Adrenal gland (tissue), 12 donors: ENCODE data around the gene DHX29. TPM values are rescaled to one million over a fixed set of nuclear protein-coding genes. Genes with fewer than 3 reads are reported as not detected.

ENCODE experiments used
- DNase-seq, 7 donors: peaks; one replicate each; pipeline ENCODE4 v3.0.0-alpha.2; 2019 to 2020
- H3K27ac ChIP-seq, 5 donors: fragments of 200-600 bp; sonication (generic) in 4 of 5; 1 replicate in 3 of 5; 2 replicates in 2 of 5; pipeline versions ENCODE4 v1.5.1 to v1.8.0; 2016 to 2020; ENCODE audit warnings: mild to moderate bottlenecking in 1 of 5
- H3K27me3 ChIP-seq: fragments of 200-600 bp; 2 replicates; pipeline ENCODE4 v1.8.0; 2021
- H3K36me3 ChIP-seq, 2 donors: fragments of 200-600 bp; replicated peaks in 1 of 2; 1 replicate in 1 of 2; 2 replicates in 1 of 2; pipeline versions ENCODE4 v1.5.1 to v1.8.0; 2018 to 2022
- H3K4me1 ChIP-seq, 2 donors: fragments of 200-600 bp; replicated peaks in 1 of 2; 1 replicate in 1 of 2; 2 replicates in 1 of 2; pipeline versions ENCODE4 v1.5.1 to v1.8.0; 2018 to 2021
- H3K4me3 ChIP-seq, 4 donors: fragments of 200-600 bp; sonication (generic) in 3 of 4; one replicate each; pipeline ENCODE4 v1.5.1; 2016 to 2018
- H3K9me3 ChIP-seq, 3 donors: fragments of 200-600 bp; sonication (generic) in 1 of 3; replicated peaks in 1 of 3; 1 replicate in 2 of 3; 2 replicates in 1 of 3; pipeline versions ENCODE4 v1.5.1 to v1.8.0; 2016 to 2021
- POLR2A ChIP-seq, 2 donors: fragments of 450-650 bp; IDR thresholded peaks; one replicate each; pipeline ENCODE4 v1.6.1; 2017; ENCODE audit warnings: antibody characterized with exemption in 2 of 2, mild to moderate bottlenecking in 2 of 2, moderate library complexity in 1 of 2
- WGBS, 4 donors: extraction: QIAGEN DNeasy Blood & Tissue Kit in 2 of 4; methylation state at CpG; one replicate each; pipeline versions ENCODE4 v1.1.5 to v1.1.7; 2013 to 2017; 5-methylcytosine and 5-hydroxymethylcytosine counted together
- intact Hi-C, 2 donors: fragments of 100-400 bp; cut with DNase I; formaldehyde crosslinking; loops; one replicate each; pipeline versions ENCODE4 v1.14.1 to v1.15.0; 2022 to 2023
- polyA plus RNA-seq, 3 donors: library from polyadenylated mRNA; stranded (reverse); fragments of 200-250 nt in 2 of 3; fragments of 350-450 nt in 1 of 3; fragmentation: Illumina TruSeq in 1 of 3; extraction: RNeasy Lipid Tissue Mini Kit (QIAGEN cat#74804) in 1 of 3; gene quantifications; one replicate each; pipeline ENCODE4 v1.2.3, GENCODE V29; 2013 to 2014
- total RNA-seq, 9 donors: library from RNA; depleted of rRNA in 4 of 9; stranded (reverse); fragments of >200 nt in 4 of 9; fragments of 120-200 nt in 1 of 9; fragmentation: NEBNext Ultra II Directional in 1 of 9; extraction: Animal tissue kit (Norgen Biotek cat#: 25700) in 1 of 9; gene quantifications; one replicate each; pipeline versions ENCODE4 v1.1.0 to v1.2.4, GENCODE V29; 2013 to 2023
- TF ChIP-seq, protein P1 (sequence below), 6 experiments: fragments of 450-650 bp in 4 of 6; fragments of 200-600 bp in 2 of 6; sonication (generic) in 1 of 6; IDR thresholded peaks; 1 replicate in 5 of 6; 2 replicates in 1 of 6; pipeline versions ENCODE4 v1.5.1 to v1.8.0; 2016 to 2021; ENCODE audit warnings: antibody characterized with exemption in 6 of 6, mild to moderate bottlenecking in 2 of 6, moderate library complexity in 1 of 6
- donor health status: healthy with polysubstance abuse.
- donor health status: Bipolar disorder and iron deficiency.
- donor health status: DM: yes; HTN: yes; CAD: no.
- donor health status: DM: no; HTN: no; CAD: no.
- donor health status: DM: no; HTN: no; CAD: no.
- donor health status: DM: yes; HTN: yes; CAD: no.

Gene DHX29
- total and polyA plus RNA-seq, 12 donors = 6.7 to 34.9 (median 24.8) TPM

- Histone ChIP-seq H3K4me3 (no peak overlapping the region), H3K4me1 (peaks cover 13 to 40% of the 10 kb centered on the region in 2 donors), H3K27me3 (no peaks in the 10 kb centered on the region), H3K9me3 (peaks cover 0 to 6% (median 0%) of the 10 kb centered on the region in 3 donors), H3K27ac (no peak overlapping the region), H3K36me3 (no peaks in the 10 kb centered on the region)
- 97 to 100% (median 98%) methylated on average over 2 of the region's 2 CpGs for WGBS, 4 donors
- intact Hi-C loops = no loop called here
- no peak for TF ChIP-seq POLR2A (IDR thresholded peaks at IDR 0.05)
- TF ChIP-seq, protein P1, sequence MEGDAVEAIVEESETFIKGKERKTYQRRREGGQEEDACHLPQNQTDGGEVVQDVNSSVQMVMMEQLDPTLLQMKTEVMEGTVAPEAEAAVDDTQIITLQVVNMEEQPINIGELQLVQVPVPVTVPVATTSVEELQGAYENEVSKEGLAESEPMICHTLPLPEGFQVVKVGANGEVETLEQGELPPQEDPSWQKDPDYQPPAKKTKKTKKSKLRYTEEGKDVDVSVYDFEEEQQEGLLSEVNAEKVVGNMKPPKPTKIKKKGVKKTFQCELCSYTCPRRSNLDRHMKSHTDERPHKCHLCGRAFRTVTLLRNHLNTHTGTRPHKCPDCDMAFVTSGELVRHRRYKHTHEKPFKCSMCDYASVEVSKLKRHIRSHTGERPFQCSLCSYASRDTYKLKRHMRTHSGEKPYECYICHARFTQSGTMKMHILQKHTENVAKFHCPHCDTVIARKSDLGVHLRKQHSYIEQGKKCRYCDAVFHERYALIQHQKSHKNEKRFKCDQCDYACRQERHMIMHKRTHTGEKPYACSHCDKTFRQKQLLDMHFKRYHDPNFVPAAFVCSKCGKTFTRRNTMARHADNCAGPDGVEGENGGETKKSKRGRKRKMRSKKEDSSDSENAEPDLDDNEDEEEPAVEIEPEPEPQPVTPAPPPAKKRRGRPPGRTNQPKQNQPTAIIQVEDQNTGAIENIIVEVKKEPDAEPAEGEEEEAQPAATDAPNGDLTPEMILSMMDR (IDR thresholded peaks at IDR 0.05) = no peak
- no peak for DNase-seq
These were observed 6.6 kb downstream of the DHX29 start for GRCh38 chr5:55300890-55301289.

DNA sequence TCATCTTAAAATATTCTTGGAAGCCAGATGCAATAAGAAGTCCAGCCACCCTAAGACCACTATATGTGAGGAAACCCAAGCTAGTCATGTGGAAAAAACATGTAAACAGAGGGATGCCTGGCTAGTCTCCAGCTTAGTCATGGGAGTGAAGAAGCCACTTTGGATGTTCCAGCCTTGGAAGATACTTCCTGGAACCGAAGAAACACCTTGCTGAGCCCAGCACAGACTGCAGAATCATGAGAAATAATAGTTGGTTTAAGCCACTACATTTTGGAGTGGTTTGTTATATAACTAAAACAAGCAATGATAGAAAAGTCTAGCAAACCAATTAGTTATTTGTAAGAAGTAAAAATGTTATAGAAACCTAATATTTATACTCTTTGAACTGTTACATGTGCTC lies 12.6 kb downstream of the DHX29 start:
- TF ChIP-seq POLR2A (IDR thresholded peaks at IDR 0.05) = no peak
- TF ChIP-seq, protein P1 (IDR thresholded peaks at IDR 0.05) = no peak
- intact Hi-C loops = no loop called here
- Histone ChIP-seq H3K9me3 (peaks cover 0 to 6% (median 0%) of the 10 kb centered on the region in 3 donors), H3K4me1 (peaks cover 0 to 3% of the 10 kb centered on the region in 2 donors), H3K27ac (no peak overlapping the region), H3K4me3 (no peak overlapping the region), H3K36me3 (peaks cover 0 to 32% of the 10 kb centered on the region in 2 donors), H3K27me3 (no peaks in the 10 kb centered on the region)
- DNase-seq = no peak
- 90 to 96% (median 96%) methylated on average over 1 of the region's 1 CpG for WGBS, 4 donors

DNA sequence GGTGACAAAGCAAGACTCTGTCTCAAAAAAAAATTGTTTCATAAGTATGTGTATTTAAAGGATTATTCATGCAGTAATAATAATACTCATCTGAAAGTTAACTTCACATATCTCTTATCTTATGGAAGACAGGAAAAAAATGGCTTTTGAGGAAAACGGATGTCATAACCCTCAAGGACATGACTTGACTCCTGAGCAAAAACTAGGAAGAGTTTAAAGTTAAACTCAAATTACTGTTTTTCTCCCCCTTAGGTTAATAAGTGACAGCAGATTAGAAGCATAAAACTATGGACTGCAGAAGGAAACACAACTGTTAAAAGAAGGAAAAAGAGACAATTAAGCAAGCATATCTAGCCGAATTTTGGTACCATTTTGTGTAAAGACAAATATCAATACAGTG lies 16.5 kb downstream of the DHX29 start:
- Histone ChIP-seq H3K36me3 (peaks cover 0 to 55% of the 10 kb centered on the region in 2 donors), H3K4me3 (no peak overlapping the region), H3K27ac (no peak overlapping the region), H3K9me3 (peaks cover 0 to 6% (median 0%) of the 10 kb centered on the region in 3 donors), H3K27me3 (no peaks in the 10 kb centered on the region), H3K4me1 (no peaks in the 10 kb centered on the region)
- intact Hi-C loops = no loop called here
- no peak for TF ChIP-seq POLR2A (IDR thresholded peaks at IDR 0.05)
- TF ChIP-seq, protein P1 (IDR thresholded peaks at IDR 0.05) = no peak
- 67 to 76% (median 70%) methylated on average over 2 of the region's 2 CpGs for WGBS, 4 donors
- no peak for DNase-seq

DNA sequence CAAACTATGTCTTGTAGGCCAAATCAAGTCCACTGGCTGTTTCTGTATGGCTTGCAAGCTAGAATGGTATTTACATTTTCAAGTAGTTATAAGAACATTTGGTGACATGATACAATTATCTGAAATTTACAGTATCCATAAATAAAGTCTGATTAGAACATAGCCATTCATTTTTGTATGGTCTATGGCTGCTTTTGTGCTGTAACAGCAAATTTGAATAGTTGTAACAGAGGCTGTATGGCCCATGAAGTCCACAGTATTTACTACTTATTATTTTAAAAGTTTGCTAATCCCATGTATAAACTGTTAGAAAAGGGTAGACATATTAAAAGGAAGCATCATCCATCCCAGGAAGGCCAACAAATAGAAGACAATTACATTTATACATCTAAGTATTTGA lies 17.7 kb downstream of the DHX29 start:
- DNase-seq = no peak
- H3K27ac ChIP-seq = no peak overlapping the region
- intact Hi-C loops = loop anchor here in 1 of 2 donors (10.0 kb wide), 1 partner anchor 665 kb away; no protein-coding TSS in a partner anchor
- peaks cover 0 to 2% (median 0%) of the 10 kb centered on the region in 3 donors for H3K9me3 ChIP-seq
- no peak overlapping the region for H3K4me3 ChIP-seq
- no peak for TF ChIP-seq POLR2A (IDR thresholded peaks at IDR 0.05)
- TF ChIP-seq, protein P1 (IDR thresholded peaks at IDR 0.05) = no peak
- no peaks in the 10 kb centered on the region for H3K27me3 ChIP-seq
- H3K36me3 ChIP-seq = peaks cover 0 to 64% of the 10 kb centered on the region in 2 donors
- H3K4me1 ChIP-seq = no peaks in the 10 kb centered on the region
